ENCODE measurements around the gene MYL10. TPM values are rescaled to one million over a fixed set of nuclear protein-coding genes. Genes with fewer than 3 reads are reported as not detected.

Gene MYL10
- total and polyA plus RNA-seq, 12 donors = not detected

- no peak overlapping the region for H3K4me3 ChIP-seq
- no peaks in the 10 kb centered on the region for H3K27me3 ChIP-seq
- no peak for DNase-seq
- intact Hi-C loops (cut with DNase I) = no loop called here
- TF ChIP-seq CTCF (IDR thresholded peaks at IDR 0.05) (no peak), POLR2A (IDR thresholded peaks at IDR 0.05) (no peak)
- 71 to 80% (median 75%) methylated on average over 6 of the region's 6 CpGs for WGBS, 4 donors
- peaks cover 0 to 15% of the 10 kb centered on the region in 2 donors for H3K4me1 ChIP-seq (replicated peaks in 1 of 2)
- no peaks in the 10 kb centered on the region for H3K9me3 ChIP-seq (replicated peaks in 1 of 3)
- H3K36me3 ChIP-seq (replicated peaks in 1 of 2) = no peaks in the 10 kb centered on the region
- H3K27ac ChIP-seq = no peak overlapping the region
Observed at GRCh38 chr7:101676956-101677355, 47.9 kb upstream of the MYL10 start.

GRCh38 chr7:101676062-101676598 is 47.0 kb upstream of the MYL10 start:
- TF ChIP-seq CTCF (IDR thresholded peaks at IDR 0.05) (no peak), POLR2A (IDR thresholded peaks at IDR 0.05) (no peak)
- Histone ChIP-seq H3K27me3 (no peaks in the 10 kb centered on the region), H3K4me3 (no peak overlapping the region), H3K4me1 (replicated peaks in 1 of 2) (peaks cover 0 to 7% of the 10 kb centered on the region in 2 donors), H3K27ac (no peak overlapping the region), H3K36me3 (replicated peaks in 1 of 2) (no peaks in the 10 kb centered on the region), H3K9me3 (replicated peaks in 1 of 3) (no peaks in the 10 kb centered on the region)
- intact Hi-C loops (cut with DNase I) = no loop called here
- 82 to 93% (median 84%) methylated on average over 16 of the region's 16 CpGs for WGBS, 4 donors
- DNase-seq = no peak

GRCh38 chr7:101674439-101674838 is 45.3 kb upstream of the MYL10 start:
- intact Hi-C loops (cut with DNase I) = no loop called here

GRCh38 chr7:101673951-101674350 is 44.9 kb upstream of the MYL10 start:
- H3K36me3 ChIP-seq (replicated peaks in 1 of 2) = no peaks in the 10 kb centered on the region
- no peaks in the 10 kb centered on the region for H3K27me3 ChIP-seq
- peaks cover 0 to 6% of the 10 kb centered on the region in 2 donors for H3K4me1 ChIP-seq (replicated peaks in 1 of 2)
- no peak overlapping the region for H3K27ac ChIP-seq
- TF ChIP-seq POLR2A (IDR thresholded peaks at IDR 0.05) (no peak), CTCF (IDR thresholded peaks at IDR 0.05) (no peak)
- H3K9me3 ChIP-seq (replicated peaks in 1 of 3) = no peaks in the 10 kb centered on the region
- WGBS, 4 donors = 81 to 96% (median 86%) methylated on average over 3 to 5 of the region's 5 CpGs
- intact Hi-C loops (cut with DNase I) = no loop called here
- H3K4me3 ChIP-seq = no peak overlapping the region
- no peak for DNase-seq

More at GRCh38 chr7:101674439-101674838, 45.3 kb upstream of the MYL10 start:
- Histone ChIP-seq H3K9me3 (replicated peaks in 1 of 3) (no peaks in the 10 kb centered on the region), H3K27ac (no peak overlapping the region), H3K27me3 (no peaks in the 10 kb centered on the region), H3K4me3 (no peak overlapping the region), H3K4me1 (replicated peaks in 1 of 2) (peaks cover 0 to 6% of the 10 kb centered on the region in 2 donors), H3K36me3 (replicated peaks in 1 of 2) (no peaks in the 10 kb centered on the region)
- no peak for DNase-seq
- no peak for TF ChIP-seq POLR2A (IDR thresholded peaks at IDR 0.05)
- no peak for TF ChIP-seq CTCF (IDR thresholded peaks at IDR 0.05)
- 78 to 90% (median 84%) methylated on average over 3 of the region's 3 CpGs for WGBS, 4 donors
